OCI-LY3 (cell line): Measurements from ENCODE around the gene MXI1.

Experiments
- EZH2phosphoT487 ChIP-seq: fragments of 200-600 bp; shearing (Covaris generic); IDR thresholded peaks from 2 replicates; pipeline ENCODE4 v1.6.1; 2018; ENCODE audit warnings: antibody characterized with exemption, mixed run types, low read depth
- TF ChIP-seq, protein P1 (sequence below): fragments of 200-600, 300-600 bp; sonication (generic); IDR thresholded peaks from 2 replicates; pipeline ENCODE4 v1.5.1; 2014; ENCODE audit warnings: antibody characterized with exemption, low read length, low read depth

DNA sequence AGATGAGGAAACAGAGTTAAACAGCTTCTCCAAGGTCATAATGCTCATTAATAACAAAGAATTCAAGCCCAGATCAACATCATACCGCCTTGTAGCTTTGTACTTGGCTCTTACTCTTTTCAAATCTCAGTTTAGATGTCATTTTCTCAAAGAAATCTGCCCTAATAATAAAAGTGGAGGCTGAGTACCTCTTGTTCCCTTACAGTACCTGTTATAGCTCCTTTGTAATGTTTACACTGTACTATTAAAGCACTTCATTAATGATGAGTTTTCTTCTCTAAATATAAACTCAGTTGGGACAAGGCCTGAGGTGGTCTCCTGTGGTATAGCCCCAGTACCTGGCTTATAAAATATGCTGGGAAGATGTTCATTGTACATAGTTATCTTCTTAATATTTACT lies 89.6 kb downstream of the MXI1 start:
- TF ChIP-seq, protein P1, sequence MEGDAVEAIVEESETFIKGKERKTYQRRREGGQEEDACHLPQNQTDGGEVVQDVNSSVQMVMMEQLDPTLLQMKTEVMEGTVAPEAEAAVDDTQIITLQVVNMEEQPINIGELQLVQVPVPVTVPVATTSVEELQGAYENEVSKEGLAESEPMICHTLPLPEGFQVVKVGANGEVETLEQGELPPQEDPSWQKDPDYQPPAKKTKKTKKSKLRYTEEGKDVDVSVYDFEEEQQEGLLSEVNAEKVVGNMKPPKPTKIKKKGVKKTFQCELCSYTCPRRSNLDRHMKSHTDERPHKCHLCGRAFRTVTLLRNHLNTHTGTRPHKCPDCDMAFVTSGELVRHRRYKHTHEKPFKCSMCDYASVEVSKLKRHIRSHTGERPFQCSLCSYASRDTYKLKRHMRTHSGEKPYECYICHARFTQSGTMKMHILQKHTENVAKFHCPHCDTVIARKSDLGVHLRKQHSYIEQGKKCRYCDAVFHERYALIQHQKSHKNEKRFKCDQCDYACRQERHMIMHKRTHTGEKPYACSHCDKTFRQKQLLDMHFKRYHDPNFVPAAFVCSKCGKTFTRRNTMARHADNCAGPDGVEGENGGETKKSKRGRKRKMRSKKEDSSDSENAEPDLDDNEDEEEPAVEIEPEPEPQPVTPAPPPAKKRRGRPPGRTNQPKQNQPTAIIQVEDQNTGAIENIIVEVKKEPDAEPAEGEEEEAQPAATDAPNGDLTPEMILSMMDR = no peak
- TF ChIP-seq EZH2phosphoT487 = no peak
